GM19455 (cell line): Measurements from ENCODE around the gene SSX4B.
"Not testable (repeated sequence)": the region's sequence is repeated elsewhere in the genome, so short reads cannot be mapped to it uniquely, and the experiment has no call there.

Experiments used
- ATAC-seq: cut with Tn5 transposase; IDR thresholded peaks from one replicate; pipeline ENCODE4 v1.9.1; 2021; ENCODE audit not compliant: unreplicated experiment

SSX4B gene, protein sequence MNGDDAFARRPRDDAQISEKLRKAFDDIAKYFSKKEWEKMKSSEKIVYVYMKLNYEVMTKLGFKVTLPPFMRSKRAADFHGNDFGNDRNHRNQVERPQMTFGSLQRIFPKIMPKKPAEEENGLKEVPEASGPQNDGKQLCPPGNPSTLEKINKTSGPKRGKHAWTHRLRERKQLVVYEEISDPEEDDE

DNA sequence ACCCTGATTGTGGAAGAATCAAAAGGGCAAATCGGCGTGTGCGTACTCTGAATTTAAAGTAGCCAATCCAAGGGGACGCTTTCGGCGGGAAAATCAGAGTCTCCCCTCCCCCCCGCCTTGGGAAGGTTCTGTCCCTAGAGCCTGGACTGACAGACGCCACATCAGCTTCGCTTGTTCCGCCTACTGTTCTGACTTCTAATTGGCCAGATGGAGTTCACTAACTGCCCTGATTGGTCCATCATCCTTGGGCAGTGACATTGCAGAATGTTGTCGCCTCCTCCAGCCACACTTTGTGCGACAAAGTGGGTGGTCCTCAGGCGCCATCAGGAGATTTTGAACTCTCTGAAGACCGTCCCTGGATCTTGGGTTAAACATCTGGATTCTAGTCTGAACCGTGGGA is at the start of gene SSX4B:
Gene SSX4B (minus strand): TSS at position 101 of the 400 bp plus-strand sequence. CDS start 588 bp downstream, outside the sequence.
- ATAC-seq, result not testable (repeated sequence)

DNA sequence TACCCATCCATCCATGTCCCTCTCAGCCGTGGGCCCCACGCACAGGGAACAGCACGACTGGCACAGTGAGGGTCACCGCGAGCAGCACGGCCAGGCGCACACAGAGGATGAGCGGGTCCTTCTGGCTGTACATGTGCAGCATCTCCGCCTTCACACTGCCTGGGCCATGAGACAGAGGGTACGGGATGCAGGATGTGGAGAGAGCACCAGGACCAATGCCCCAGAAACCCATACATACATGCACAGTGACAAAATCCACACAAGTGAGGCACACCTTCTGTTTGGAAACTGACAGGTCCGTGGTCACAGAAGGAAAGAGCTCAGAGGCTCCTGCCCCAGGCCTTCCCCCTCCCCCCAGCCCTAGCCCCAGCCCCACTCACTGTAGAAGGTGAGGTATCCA is 48.8 kb upstream of the SSX4B start:
- ATAC-seq, result no peak

DNA sequence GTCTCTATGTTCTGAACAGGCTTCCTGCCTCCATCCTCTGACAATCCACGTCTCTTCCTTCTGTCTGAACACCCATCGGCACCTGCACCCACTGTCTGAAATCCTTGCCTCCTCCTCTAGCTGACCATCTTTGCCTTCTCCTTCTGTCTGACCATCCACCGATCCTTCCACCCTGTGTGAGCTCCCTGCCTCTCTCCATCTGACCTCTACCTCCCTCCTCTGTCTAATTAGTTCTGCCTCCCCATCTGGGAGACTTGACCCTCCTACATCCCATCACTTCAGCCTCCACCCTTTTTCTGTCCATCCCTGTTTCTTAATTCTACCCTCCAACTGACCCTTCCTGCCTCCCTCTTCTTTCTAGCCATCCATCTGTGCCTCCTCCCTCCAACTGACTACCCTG is 48.3 kb upstream of the SSX4B start:
- no peak for ATAC-seq

DNA sequence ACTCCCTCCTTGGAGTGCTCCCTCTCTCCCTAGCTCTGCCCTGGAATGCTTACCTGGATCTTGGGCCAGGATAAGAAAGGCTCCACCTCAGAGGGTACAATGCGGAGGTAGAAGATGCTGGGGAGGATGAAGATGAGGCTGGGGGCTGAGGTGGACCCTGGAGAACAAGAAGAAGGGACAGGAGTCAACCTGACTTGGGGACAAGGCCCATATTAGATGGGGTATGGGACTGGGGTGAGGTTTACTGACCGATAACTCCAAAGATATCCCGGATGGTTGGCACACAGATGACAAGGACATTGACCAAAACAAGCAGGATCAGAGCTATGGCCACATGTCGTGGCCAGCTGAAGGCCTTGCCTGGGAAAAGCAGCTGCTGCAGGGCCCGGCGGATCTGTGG is 47.7 kb upstream of the SSX4B start:
- no peak for ATAC-seq

DNA sequence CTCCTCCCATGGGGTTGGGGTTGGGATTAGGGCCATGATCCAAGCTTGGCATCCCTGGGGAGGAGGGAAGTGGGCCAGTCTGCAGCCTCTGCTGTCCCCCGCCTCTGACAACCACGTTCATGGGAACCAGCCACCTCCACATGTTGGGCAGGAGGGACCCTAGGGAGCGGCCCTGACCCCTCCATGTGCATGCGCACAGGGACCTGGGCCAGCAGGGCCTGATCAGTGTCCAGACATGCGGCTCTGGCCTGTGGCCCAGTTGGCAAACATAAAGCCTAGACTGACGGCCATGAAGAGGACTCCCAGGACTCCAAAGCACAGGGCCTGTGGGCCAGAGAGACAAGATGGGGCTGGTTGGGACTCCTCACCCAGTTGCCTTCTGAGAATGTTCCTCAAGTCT is 47.0 kb upstream of the SSX4B start:
- no peak for ATAC-seq

DNA sequence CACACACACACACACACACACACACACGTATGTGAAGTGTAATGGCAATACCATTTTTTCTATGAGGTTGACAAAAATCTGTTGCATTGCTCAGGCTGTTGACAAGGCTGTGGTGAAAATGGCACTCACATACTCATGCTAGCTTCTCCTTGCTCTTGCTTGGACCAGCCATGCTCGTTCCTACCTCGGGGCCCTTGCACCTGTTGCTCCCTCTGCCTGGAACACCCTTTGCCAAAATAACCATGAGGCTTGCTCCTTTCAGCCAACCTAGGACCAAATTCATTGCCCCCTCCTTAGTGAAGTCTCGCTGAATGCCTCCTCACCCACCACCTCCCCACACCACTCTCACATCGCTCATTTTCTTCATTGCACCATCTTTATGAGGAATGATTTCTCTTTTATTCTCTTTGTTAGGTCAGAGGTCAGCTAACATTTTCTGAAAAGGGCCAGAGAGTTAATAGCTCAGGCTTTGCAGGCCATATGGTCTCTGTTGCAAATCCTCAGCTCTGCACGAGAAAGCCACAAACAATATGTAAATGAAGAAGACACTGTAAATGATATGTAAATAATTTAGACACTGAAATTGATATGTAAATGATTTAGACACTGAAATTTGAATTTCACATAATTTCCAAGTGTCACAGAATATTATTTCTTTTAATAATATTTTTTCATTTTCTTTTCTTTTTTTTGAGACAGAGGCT is 45.0 kb upstream of the SSX4B start:
- no peak for ATAC-seq

DNA sequence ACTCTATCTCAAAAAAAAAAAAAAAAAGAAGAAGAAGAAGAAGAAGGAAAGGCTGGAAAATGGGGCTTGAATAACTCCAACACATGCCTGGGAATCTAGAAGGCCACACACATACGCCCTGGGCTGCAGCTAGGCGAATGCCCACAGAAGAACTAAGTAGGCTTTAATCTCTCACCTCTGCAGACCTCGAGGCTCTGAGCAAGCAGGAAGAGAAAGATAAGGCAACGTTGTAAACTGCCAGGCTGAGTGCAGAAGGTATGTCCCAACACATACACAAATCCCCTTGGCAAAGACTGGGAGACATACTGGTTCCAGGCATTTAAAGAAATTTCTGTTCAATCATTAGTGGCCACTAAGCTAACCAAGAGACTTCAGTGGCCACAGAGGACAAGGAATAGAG is 39.9 kb upstream of the SSX4B start:
- no peak for ATAC-seq

DNA sequence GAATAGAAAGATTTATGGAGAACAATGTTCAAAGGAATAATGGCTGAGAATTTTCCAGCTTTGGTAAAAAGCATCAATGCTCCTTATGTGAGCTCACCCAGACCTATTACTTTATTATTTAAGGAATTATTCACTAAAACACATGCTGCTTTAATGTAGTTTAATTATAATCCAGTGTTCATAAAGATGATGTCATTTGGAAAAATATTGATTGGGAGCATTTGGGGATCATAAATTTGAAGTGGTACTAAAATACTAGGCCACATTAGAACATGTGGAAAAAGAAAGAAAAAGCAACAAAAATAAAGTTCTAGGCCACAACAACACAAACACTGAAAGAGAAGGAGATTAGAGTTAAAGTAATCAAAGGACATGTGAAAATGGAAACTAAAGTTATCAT is 38.3 kb upstream of the SSX4B start:
- no peak for ATAC-seq

DNA sequence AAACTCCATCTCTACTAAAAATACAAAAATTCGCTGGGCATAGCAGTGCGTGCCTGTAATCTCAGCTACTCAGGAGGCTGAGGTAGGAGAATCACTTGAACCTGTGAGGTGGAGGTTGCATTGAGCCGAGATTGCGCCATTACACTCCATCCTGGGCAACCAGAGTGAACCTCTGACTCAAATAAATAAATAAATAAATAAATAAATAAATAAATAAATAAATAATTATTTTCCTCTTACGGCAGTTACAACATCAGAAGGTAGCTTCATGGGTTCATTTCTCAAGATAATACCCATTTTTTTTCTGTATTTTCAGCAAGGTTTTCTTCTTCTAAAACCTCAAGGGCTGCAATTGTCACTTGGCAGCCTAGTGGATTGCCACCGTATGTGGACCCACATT is 35.4 kb upstream of the SSX4B start:
- not testable (repeated sequence) for ATAC-seq

DNA sequence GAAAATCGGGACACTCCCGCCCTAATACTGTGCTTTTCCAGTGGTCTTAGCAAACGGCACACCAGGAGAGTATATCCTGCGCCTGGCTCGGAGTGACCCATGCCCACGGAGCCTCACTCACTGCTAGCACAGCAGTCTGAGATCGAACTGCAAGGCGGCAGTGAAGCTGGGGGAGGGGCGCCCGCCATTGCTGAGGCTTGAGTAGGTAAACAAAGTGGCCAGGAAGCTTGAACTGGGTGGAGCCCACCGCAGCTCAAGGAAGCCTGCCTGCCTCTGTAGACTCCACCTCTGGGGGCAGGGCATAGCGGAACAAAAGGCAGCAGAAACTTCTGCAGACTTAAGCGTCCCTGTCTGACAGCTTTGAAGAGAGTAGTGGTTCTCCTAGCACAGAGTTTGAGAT is 22.0 kb upstream of the SSX4B start:
- not testable (repeated sequence) for ATAC-seq

DNA sequence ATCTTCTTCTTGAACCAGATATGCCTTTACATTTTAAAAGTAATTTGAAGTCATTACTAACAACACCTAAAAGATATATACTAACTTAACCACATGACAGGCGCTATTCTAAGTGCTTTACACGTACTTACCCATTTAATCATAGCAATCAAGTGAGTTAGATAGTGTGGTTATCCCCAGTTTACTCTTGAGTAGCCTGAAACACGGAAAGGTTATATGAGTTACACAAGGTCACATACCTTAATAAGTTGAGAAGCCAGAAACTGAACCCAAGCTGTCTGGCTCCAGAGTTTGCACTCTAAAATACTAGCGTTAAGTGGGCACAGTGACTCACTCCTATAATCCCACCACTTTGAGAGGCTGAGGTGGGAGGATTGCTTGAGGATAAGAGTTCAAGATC is 18.4 kb upstream of the SSX4B start:
- ATAC-seq, result not testable (repeated sequence)

DNA sequence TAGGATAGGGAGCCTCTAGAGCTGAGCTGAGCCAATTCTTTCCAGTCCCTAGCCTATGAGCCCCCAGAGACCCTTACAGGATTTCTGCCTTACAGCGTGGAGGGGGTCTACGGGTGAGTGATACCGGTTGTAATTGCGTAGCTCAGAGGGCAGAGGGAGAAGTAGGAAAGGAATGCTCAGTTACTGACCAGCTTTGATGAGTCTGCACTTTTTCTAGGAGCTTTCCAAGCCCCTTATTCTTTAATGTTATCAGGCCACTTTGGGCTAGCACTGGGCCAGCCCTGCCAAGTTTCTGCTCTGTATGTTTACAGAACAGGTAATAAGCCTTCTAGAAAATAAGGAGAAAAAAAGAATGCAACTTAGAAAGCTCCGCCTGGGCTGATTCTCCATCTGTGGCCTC is 17.8 kb upstream of the SSX4B start:
- ATAC-seq, result not testable (repeated sequence)

DNA sequence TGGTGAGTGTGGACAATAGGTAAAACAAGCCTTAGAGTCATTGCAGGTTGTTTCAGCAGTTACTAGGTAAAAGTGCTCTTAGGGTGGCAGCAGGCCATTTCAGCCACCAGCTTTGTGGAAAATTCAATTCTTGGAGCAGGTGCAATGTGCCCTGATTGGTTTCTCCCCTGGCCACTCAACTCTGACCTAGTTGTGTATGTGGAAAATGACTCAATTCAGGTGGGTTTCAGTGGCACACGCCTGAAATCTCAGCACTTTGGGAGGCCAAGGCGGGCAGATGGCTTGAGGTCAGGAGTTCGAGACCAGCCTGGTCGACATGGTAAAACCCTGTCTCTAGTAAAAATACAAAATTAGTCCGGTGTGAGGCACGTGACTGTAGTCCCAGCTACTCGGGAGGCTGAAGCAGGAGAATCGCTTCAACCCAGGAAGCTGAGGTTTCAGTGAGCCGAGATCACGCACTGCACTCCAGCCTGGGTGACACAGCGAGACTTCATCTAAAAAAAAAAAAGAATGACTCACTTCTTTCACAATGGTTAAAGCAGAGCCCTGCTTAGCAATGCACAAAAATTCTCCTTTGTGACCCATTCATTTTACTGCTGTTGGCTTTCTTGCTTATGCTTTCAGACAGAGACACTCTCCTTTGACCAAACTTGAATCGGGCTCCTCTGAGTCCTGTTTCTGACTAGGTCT is 15.4 kb upstream of the SSX4B start:
- ATAC-seq, result not testable (repeated sequence)

DNA sequence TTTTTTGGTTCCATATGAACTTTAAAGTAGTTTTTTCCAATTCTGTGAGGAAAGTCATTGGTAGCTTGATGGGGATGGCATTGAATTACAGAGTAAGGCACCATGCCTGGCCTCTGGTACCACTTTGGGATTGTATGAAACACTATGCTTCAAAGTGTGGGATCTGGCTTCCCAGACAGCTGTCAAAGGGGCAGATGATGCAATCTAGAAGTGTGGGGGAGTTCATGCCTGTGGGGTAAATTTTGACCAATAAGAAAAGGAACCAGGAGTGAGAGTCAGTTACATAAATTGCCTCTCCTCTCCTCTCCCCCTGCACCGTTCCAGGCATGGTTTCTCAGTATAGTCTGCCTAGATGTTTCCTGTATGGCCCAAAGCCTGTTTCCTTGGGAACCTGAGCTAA is 13.9 kb downstream of the SSX4B start:
- ATAC-seq, result not testable (repeated sequence)

DNA sequence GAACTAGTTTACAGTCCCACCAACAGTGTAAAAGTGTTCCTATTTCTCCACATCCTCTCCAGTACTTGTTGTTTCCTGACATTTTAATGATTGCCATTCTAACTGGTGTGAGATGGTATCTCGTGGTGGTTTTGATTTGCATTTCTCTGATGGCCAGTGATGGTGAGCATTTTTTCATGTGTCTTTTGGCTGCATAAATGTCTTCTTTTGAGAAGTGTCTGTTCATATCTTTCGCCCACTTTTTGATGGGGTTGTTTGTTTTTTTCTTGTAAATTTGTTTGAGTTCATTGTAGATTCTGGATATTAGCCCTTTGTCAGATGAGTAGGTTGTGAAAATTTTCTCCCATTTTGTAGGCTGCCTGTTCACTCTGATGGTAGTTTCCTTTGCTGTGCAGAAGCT is 14.8 kb downstream of the SSX4B start:
- ATAC-seq, result not testable (repeated sequence)

DNA sequence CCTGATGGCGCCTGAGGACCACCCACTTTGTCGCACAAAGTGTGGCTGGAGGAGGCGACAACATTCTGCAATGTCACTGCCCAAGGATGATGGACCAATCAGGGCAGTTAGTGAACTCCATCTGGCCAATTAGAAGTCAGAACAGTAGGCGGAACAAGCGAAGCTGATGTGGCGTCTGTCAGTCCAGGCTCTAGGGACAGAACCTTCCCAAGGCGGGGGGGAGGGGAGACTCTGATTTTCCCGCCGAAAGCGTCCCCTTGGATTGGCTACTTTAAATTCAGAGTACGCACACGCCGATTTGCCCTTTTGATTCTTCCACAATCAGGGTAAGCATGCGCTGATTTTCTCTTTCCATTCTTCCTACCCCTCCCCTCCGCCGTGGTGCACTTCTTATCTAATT is 28.5 kb downstream of the SSX4B start, which contains the start of gene SSX4:
Gene SSX4 (plus strand): TSS at position 301 of the 400 bp plus-strand sequence. CDS start 515 bp downstream, outside the sequence.
- not testable (repeated sequence) for ATAC-seq

DNA sequence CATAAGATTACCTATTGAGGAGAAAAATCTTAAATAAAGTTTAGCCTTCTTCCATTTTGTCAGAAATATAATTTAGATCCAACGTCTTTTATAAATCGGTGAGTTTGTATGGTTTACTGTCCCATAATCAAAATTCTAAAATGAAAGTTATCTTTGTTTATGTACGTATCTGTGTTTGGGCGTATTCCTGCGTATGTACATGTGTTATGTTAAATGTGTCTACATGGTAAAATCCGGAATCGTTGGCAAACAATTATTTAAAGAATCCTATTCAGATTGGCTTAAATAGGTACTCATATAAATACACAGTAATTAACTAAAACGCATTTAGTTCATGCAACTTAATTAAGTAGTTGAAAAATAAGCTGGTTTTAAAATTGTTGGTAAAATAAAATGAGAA is 41.4 kb downstream of the SSX4B start:
- ATAC-seq, result not testable (repeated sequence)

DNA sequence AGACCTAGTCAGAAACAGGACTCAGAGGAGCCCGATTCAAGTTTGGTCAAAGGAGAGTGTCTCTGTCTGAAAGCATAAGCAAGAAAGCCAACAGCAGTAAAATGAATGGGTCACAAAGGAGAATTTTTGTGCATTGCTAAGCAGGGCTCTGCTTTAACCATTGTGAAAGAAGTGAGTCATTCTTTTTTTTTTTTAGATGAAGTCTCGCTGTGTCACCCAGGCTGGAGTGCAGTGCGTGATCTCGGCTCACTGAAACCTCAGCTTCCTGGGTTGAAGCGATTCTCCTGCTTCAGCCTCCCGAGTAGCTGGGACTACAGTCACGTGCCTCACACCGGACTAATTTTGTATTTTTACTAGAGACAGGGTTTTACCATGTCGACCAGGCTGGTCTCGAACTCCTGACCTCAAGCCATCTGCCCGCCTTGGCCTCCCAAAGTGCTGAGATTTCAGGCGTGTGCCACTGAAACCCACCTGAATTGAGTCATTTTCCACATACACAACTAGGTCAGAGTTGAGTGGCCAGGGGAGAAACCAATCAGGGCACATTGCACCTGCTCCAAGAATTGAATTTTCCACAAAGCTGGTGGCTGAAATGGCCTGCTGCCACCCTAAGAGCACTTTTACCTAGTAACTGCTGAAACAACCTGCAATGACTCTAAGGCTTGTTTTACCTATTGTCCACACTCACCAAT is 43.9 kb downstream of the SSX4B start:
- ATAC-seq, result not testable (repeated sequence)

DNA sequence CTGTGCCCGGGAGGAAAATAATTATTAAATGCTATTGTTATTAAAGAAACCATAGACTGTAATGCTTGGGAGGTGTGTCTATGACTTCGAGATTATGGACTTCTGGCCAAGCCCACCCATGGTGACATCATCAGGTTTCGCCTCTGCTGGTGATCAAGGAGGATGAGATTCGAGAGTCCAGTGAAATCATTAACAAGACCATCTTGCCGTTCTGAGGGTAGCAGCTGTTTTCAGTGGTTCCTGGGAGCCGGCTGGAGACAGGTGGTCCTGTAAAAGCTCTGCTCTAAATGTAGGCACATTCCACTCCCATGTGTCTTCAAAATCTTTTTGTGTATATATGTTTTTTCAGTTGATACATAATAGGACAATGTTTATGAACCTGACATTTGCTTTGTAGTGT is 52.5 kb downstream of the SSX4B start:
- ATAC-seq, result not testable (repeated sequence)

DNA sequence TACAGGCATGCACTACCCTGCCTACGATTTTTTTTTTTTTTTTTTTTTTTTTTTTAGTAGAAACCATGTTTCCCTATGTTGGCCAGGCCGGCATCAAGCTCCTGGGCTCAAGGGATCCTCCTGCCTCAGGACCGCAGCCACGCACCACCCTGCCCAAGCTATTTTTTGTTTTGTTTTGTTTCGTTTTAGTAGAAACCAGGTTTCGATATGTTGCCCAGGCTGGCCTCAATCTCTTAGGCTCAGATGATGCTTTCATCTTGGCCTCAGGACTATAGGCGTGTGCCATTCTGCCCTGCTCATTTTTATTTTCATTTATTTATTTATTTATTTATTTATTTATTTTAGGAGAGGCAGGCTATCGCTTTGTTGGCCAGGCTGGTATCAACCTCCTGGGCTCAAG is 54.1 kb downstream of the SSX4B start:
- ATAC-seq, result no peak

DNA sequence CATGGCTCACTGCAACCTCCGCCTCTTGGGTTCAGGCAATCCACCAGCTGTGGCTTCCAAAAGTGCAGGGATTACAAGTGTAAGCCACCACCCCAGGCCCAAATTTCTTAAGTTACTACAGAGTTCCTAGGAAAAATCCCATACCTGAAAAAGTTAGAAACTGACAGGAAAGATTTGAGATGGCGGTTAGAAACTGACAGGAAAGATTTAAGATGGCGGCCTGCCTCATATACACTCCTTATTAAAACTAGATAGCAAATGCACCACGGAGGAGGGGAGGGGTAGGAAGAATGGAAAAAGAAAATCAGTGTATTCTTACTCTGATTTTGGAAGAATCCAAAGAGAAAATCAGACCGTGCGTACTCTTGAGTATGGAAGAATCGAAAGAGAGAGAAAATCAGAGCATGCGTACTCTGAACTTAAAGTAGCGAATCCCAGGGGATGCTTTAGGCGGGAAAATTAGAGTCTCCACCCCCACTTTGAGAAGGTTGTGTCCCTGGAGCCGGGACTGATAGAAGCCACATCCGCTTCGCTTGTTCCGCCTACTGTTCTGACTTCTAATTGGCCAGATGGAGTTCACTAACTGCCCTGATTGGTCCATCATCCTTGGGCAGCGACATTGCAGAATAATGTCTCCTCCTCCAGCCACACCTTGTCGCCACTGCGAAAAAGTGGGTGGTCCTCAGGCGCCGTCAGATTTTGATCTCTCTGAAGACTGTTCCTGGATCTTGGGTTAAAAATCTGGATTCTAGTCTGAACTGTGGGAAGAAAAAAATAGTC is 55.3 kb downstream of the SSX4B start, which contains the start of gene SSX3:
Gene SSX3 (minus strand): TSS at position 389 of the 780 bp plus-strand sequence. CDS start 1,454 bp downstream, outside the sequence.
- ATAC-seq, result not testable (repeated sequence)
